ENCODE results near the gene DLGAP4.

- no peak for TF ChIP-seq CCAR2 (optimal IDR thresholded peaks at IDR 0.05; ENCODE audit: low read depth, low read length)
- TF ChIP-seq ELF4 (CRISPR knock-in tag; IDR thresholded peaks at IDR 0.05; ENCODE audit: borderline replicate concordance) = no peak
- no peak for TF ChIP-seq HDAC2 (CRISPR knock-in tag; IDR thresholded peaks at IDR 0.05)
- TF ChIP-seq LCORL (IDR thresholded peaks at IDR 0.05) = no peak
- TF ChIP-seq LCORL (CRISPR knock-in tag; IDR thresholded peaks at IDR 0.05) = no peak
- TF ChIP-seq SNAPC5 (CRISPR knock-in tag; IDR thresholded peaks at IDR 0.05; ENCODE audit: borderline replicate concordance) = no peak
- no peak for TF ChIP-seq POLR2A (IDR thresholded peaks at IDR 0.05; ENCODE audit: insufficient read depth in 1 of 2, low read depth in 2 of 2, low read length in 2 of 2)
- TF ChIP-seq MAFK (conservative IDR thresholded peaks at IDR 0.05 in 1 of 2, IDR thresholded peaks at IDR 0.05 in 1 of 2; ENCODE audit: low read length in 2 of 2) = no peak
- no peak for TF ChIP-seq MAF1 (CRISPR knock-in tag; IDR thresholded peaks at IDR 0.05; ENCODE audit: borderline replicate concordance)
- no peak for TF ChIP-seq ASH2L (IDR thresholded peaks at IDR 0.05; ENCODE audit: insufficient read length, low read depth, low read length)
Observed at GRCh38 chr20:36308353-36308752, 2.2 kb downstream of the DLGAP4 start.

All from HepG2 (cell line).